Suppressor macrophage (primary cell): ENCODE data around the gene CAMK2N1.
"Not testable (repeated sequence)": the region's sequence is repeated elsewhere in the genome, so short reads cannot be mapped to it uniquely, and the experiment has no call there.

ENCODE experiments used
- DNase-seq, 4 experiments: peaks; one replicate each; pipeline ENCODE4 v3.0.0-alpha.2; 2020 to 2022

CAMK2N1 gene

GRCh38 chr1:20496725-20497383, 10.8 kb upstream of the CAMK2N1 start:
- DNase-seq = not testable (repeated sequence)

DNA sequence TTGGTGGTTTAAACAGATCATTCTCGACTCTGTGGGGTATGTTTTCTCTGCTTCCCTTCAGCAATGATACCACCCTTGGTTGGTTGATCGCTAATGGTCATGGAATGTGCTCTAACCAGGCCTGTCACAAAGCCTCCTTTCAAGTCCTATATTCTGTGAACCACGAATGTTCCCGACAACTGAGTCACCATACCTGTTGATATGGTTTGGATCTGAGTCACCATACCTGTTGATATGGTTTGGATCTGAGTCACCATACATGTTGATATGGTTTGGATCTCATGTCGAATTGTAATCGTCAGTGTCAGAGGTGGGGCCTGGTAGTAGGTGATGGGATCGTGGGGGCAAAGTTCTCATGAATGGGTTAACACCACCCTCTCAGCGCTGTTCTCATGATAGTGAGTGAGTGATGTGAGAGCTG, 10.2 kb upstream of the CAMK2N1 start:
- DNase-seq = no peak

GRCh38 chr1:20495661-20496060, 9.7 kb upstream of the CAMK2N1 start:
- no peak for DNase-seq

- peak in 1 of 4 experiments; percentile 14 for DNase-seq
Observed at GRCh38 chr1:20494609-20495311, 8.8 kb upstream of the CAMK2N1 start.

DNA sequence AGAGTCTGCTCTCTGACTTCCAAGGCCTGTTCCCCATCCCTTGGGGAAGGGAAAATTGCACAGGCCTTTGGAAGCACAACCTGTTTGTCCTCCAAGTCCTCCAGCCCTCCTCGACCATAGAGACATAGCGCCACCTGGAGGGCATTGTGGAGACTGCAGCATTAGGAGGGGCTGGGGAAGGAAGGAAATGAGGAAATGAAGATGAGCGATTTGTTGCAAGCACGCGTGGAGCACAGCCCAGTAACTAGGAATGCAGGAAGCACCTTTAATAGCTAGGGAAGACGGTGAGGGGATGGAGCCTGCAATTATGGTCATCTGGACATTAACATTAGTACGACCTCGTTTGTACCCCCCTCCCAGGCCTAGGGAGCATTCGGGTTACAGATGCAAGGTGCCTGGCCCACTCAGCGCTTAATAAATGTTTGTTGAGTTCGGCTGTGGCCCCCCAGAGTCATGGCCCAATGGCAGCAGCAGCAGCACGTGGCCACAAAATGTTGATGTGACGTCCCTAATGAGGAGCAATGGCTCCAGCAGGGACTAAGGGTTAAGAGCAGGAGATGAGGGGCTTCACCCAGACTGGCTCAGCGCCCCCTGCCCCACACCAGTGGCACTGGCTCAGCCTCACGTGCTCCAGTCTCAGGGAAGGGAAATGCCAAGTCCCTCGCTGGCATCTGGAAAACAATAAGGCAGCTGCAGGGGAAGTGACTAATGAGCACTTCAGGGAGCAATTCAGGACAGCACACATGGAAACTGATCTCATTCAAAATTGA, 8.0 kb upstream of the CAMK2N1 start:
- peak; percentile 89 to 94 (median 91) for DNase-seq

- DNase-seq = peak in 3 of 4 experiments; percentile 44 to 56 (median 47)
Observed at GRCh38 chr1:20493309-20493708, 7.3 kb upstream of the CAMK2N1 start.

DNA sequence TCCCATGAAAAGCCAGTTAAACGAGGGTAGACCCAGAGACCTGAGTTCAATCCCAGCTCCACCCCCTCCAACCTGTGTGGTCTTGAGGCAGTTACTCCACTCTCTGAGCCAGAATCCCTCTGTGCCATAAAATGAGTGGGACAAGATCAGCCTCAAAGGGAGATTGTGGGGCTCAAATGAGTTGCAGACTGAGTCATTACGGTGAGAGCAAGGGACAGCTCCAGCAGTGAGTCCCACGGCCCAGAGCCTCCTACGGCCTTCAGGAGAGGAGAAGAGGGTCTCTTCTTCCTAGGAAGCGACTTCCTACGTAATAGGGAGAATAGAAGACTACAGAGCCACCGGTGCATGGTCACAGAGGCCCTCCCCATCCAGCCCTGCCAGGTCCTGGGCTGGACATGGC, 6.7 kb upstream of the CAMK2N1 start:
- no peak for DNase-seq

GRCh38 chr1:20491866-20492265, 5.9 kb upstream of the CAMK2N1 start:
- no peak for DNase-seq

DNA sequence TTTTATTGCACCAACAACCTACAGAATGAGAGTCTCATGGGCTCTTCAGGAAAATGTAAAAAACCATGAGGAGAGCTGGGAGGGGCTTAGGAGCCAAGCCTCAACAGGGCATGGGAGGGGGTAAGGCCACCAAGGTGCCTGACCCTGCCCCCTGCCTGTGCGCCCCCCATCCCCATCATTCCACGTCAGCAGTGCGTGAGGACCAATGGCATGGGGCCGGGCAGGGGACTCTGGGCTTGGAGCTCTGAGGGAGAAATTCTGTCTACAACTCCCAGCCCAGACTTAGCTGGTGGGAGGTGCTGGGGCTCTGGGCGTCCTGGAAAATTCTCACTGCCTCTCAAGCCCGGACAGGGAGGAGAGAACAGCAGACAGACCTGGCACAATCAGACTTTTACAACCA, 5.2 kb upstream of the CAMK2N1 start:
- DNase-seq = no peak

DNA sequence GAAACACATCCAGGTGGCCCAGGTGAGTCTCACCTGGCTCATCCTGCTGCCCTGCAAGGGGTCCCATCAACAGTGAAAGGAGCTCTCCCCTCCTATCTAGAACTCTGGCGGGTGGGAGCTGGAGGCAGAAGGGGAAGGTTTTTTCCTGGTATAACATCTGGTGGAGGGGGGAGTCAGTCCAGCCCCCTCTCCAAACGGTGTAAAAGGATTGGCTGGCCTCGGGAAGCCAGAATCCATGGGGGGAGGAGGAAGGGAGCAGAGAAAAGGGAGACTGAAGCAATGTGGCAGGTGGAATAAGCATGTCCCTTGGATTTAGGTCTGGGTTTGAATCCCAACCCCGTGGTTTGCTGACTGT, 1.2 kb upstream of the CAMK2N1 start:
- DNase-seq = no peak

GRCh38 chr1:20486457-20487235, 636 bp upstream of the CAMK2N1 start:
- DNase-seq = no peak

- no peak for DNase-seq
Observed at GRCh38 chr1:20484519-20485462, 1.2 kb downstream of the CAMK2N1 start.

GRCh38 chr1:20483833-20484518, 2.0 kb downstream of the CAMK2N1 start:
- no peak for DNase-seq

DNA sequence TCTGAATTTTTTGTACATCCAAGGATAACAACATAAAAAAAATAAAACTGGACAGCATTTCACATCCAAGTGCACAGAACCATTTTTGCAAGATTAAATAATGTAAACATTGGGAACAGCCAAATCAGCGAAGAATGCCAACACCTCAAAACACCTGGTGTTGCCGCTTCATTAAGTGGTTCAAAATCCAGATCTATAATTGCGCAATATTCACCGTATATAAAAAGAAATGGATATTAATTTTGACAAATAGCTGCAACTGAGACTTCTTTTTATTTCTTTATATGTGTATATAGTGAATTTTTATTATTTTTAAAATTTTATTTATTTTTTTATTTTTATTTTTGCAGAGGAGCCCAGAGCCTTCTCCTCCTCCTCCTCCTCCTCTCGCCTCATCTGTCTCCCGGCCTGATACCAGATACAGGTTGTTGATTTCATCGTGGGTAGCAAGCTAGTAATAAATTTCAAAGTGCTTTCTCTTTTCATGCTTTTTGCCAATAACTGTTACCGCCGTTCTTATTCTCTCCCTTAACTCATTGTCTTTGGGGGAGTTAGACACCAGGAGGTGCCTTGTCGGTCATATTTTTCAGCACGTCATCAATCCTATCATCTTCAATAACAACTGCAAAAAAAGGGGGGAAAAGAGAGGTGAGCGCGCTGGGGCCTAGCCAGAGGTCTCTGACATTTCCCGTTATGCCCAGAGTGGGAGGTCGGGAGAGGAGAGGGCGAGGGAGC, 2.7 kb downstream of the CAMK2N1 start:
- DNase-seq = no peak

- no peak for DNase-seq
Observed at GRCh38 chr1:20481643-20482498, 4.1 kb downstream of the CAMK2N1 start.

DNA sequence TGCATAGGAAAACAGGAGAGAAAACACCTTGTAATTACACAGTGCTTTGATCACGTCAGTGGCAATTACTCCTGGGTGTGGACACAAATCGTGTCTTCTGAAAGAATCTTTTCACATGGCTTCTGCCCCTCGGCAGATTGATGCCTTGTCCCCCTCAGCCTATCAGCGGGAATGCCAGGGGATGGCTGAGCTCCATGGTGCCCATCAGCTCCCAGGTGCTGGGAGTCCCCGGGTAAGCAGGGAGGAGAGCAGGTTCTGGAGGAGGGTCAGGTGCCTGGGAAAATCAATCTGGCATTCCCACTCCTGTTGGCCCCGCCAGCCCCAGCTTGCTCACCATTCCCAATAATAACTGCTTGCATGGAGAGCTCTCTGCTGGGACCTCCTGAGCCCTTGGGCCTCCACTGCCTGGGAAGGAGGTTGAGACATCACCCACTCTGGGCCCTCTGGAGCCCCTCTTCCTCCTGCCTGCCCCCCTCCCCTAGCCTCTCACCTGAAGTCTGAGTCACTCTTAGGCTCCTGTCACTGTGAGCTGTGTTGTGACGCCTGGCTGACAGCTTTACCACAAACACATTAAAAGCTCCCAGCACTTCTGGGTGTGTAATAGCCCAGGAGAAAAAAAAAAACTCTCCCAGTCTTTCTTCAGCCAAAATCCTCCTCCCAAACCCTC, 4.9 kb downstream of the CAMK2N1 start:
- no peak for DNase-seq

GRCh38 chr1:20480243-20480944, 5.6 kb downstream of the CAMK2N1 start:
- no peak for DNase-seq

DNA sequence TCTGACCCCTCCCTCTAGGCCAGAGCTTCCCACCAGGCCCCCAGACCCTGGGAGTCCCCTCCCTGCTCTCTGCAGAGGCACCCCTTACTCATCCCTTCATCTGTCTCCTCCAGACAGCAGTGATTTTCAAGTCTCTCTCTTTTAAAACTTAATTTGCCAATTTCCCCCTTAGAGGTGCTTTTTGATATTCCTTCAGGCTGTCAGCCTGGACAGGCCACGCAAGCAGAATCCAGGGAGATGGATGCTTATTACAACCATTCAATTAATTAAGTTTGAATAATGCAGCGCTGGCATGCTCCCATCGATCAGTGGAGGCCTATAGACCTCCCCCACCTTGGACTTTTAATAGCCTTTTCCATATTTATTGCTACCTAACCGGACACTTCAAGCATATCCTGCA, 6.2 kb downstream of the CAMK2N1 start:
- no peak for DNase-seq
